ENCODE measurements around the gene PSME4.
"Not testable (repeated sequence)": the region's sequence is repeated elsewhere in the genome, so short reads cannot be mapped to it uniquely, and the experiment has no call there.

Gene PSME4

DNA sequence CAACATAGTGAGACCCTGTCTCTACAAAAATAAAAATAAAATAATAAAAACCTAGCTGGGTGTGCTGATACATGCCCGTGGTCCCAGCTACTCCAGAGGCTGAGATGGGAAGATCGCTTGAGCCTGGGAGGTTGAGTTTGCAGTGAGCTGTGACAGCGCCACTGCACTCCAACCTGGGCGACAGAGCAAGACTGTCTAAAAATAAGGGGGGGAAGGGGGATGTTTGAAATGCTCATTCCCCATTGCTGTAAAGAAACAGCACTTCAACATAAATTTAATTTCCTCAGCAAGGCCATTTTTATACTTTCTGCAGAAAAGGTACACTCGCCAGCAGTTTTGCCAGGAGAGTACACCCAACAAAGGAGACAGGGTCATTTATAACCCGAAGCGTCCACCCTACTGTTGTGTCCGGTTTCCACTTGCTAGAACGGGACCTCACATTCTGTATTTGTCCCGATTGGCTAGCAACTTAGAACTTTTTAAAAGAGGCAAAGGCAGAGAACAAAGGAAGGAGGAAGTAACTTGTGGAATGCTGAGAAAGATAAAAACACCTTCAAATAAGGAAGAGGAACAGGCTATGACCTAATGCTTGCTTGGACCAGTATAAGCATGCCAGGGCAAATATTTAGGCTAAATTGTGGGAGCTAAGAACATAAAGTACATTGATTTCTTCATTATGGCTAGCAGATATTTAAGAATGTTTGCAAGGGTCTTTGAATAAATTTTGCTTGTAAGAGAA lies 9.1 kb downstream of the PSME4 start:
- not testable (repeated sequence) for DNase-seq

DNA sequence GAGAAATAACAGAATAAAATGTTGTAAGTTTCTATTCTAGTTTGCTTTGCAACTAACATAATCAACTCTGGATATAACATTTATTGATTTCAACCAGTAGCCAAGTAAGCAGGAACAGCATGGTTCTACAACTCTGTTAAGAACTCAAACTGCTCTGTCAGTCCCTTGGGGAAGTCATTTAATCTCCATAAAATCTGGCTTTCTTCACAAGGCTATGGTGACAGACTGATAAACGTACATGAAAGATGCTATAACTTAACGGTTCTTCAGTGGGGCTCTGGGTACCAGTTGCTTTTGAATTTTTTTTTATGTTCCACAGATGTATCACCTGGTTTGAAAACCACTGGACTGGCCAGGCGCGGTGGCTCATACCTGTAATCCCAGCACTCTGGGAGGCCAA lies 10.3 kb downstream of the PSME4 start:
- DNase-seq, result no peak

DNA sequence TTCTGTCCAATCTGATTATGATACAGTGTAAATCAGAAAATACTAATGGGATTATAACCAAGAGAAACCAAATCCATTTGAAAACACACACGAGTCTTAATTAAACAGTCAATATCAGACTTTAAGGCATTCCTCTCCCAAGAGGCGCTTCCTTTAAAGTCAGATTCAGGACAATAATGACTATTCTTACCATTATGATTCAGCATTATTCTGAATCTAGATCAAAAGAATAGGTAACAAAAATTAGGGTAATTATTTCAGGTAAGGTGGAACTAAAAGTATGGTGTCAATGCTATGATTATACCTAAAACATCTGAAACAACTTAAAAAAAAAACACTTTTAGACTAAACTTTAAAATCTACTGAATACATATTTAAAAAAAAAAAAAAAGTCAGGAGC lies 12.3 kb downstream of the PSME4 start:
- no peak for DNase-seq

DNA sequence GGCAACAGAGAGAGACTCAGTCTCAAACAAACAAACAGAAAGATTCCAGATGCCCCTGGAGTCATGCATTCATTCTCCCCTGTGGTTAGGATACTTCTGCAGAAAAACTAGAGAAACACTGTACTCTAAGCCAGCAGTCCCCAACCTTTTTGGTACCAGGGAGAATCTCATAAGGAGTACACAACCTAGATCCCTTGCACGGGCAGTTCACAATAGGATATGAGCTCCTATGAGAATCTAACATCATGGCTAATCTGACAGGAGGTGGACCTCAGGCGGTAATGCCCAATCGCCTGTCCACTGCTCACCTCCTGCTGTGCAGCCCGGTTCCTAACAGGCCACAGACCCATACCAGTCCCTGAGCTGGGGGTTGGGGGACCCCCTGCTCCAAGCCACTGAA lies 18.3 kb downstream of the PSME4 start:
- no peak for DNase-seq

DNA sequence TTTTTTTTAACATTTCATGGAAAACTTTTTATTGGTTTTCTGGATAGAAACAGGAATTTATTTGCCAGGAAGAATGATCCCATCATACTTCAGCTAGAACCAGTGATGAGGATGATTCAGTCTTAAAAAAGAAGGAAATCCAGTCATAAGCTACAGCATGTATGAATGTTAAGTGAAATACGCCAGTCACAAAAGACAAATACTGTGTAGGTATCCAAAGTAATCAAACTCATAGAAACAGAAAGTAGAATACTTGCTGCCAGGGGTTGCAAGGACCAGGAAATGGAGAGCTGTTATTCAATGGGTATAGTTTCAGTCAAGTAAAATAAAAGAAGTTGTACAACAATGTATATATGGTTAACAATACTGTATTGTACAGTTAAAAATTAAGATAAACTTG lies 21.3 kb downstream of the PSME4 start:
- no peak for DNase-seq

DNA sequence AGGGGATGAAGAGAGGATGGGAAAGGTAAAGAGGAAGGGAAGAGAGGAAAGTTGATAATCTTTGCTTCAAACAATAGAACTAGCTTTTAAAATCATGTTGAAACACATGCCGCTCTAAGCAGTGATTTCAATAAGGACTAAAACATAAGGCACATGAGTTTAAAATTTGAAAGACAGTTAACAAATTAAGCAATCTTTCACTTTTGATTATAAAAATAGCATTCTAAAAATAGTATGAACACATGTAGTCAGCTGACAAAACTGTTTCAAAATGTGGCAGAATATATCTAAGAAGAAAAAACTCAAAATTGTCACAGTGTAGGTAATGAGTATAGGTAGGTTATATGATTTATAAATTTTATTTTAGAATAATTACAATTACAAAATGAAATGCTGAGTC lies 25.3 kb downstream of the PSME4 start:
- peak; percentile 62 for DNase-seq

DNA sequence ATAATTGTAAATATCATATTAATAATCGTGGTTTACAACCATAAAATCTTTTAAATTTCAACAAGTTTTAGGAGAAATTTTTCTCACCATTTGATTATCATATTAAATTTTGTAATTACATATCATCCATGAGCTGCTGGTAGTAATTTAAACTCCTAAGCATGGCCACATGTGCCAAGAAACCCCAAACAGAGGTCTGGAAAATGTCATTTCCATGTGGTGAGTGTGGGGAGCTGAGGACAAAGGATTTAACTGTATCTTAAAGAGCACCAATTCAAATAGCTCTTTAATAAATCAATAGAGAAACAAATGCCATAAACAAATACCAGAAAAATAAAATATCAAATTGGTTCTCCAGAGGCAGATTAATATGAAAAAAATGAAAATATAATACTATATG lies 26.3 kb downstream of the PSME4 start:
- no peak for DNase-seq

DNA sequence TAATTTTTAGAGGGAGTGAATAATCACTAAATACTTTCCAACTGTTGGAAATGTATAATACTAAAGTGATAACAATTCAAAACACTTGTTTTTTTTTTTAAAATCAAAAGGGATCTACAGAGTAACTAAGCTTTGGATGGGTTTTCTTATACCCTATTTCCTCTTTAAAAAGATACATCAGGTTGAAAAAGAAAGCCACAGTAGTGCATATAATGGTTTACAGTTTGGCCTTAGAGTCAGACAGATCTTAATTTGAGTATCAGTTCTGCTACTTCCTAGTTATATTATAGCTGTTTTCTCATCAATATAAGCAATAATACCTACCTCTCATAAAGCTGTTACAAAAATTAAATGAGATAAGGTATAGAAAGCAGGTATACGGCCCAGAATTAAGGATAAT lies 28.5 kb downstream of the PSME4 start:
- DNase-seq, result no peak

DNA sequence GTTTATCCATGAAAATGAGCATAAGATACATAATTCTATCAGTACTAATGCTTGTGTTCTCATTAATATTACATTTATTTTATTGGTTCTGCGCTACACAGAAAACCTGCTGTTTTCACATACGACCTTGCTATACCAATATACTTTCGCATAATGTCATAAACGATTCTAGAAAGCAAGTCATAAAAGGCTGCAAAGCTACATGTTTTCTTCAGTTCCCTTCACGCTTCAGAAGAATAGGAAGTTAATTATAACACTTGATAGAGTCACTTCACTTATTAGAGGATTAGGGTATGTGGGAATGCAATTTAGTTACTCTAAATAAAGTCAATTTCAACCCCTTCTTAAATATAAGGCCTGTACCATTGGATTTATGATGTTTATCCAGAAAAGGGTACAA lies 29.0 kb downstream of the PSME4 start:
- DNase-seq, result no peak

DNA sequence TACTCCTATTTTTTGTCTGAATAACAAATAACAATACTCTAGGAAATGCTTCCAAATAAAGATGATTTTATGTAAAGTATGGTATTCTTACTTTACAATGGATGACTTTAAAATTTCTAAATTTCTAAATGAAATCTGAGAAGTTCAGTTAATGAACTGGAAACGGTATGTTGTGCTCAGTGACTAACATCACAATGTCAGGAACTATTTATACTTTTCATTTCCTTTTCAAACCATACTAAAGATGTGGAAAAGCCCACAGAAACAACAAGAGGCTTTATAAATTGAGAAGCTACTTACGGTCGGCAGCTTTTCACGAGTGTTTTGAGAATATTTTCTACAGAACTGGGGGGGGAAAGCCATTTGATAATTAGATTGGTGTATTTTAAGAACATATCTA lies 31.1 kb downstream of the PSME4 start:
- no peak for DNase-seq

DNA sequence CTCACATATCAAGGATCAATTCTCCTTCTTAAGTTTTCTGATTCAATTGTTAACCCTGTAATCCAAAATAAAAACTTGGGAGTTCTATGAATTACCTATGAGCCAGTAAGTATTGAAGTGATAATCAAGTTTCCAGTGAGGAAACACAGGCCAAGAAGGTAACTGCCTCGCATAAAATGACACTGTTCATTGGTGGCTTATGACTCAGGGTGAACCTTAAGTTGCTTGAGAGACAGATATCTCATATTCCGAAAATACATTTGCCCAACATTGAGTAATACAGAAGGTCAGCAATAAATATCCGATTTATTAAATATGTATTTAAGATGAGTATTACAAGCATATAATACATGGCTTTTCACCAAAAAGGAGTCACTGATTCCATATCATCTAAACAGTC lies 31.9 kb downstream of the PSME4 start:
- DNase-seq, result no peak

DNA sequence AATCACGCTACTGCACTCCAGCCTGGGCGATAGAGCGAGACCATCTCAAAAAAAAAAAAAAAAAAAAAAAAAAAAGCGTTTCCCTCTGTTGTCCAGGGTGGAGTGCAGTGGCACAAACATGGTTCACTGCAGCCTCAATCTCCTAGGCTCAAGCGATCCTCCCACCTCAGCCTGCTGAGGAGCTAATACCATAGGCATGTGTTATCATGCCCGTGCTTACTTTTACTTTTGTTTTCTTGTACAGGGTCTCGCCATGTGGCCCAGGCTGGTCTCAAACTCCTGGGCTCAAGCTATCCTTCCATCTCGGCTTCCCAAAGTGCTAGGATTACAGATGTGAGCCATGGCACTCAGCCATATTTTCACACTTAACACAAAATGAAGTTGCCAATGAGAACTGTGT lies 37.5 kb downstream of the PSME4 start:
- DNase-seq, result no peak

DNA sequence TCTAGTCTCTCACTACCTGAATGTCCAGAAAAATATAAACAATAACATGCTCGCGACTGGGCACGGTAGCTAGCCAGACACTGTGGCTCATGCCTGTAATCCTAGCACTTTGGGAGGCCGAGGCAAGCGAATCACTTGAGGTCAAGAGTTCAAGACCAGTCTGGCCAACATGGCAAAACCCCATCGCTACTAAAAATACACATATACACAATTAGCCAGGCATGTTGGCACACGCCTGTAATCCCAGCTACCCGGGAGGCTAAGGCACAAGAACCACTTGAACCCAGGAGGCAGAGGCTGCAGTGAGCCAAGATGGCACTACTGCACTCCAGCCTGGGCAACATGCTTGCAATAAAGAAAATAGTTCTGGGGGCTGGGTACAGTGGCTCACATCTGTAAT lies 44.5 kb downstream of the PSME4 start:
- DNase-seq, result not testable (repeated sequence)

DNA sequence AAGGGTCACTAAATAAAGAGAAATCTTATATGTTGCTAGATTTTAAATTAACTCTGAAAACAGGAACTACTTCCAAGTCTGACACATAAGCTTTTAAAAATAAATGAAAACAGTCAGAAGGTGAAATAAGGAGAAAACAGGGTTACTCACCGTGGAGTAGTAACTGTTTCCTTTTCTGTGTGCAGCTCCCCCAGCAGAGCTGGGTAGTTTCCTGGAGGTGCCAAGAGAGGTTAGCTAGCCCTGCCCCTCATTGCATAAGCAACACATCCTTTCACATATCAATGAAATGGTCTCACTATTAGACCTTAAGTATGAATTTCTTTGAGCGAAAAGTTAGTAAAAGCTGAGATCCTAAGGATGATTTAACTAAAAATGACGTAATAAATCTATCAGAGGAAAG lies 57.1 kb downstream of the PSME4 start:
- DNase-seq, result peak; percentile 55

DNA sequence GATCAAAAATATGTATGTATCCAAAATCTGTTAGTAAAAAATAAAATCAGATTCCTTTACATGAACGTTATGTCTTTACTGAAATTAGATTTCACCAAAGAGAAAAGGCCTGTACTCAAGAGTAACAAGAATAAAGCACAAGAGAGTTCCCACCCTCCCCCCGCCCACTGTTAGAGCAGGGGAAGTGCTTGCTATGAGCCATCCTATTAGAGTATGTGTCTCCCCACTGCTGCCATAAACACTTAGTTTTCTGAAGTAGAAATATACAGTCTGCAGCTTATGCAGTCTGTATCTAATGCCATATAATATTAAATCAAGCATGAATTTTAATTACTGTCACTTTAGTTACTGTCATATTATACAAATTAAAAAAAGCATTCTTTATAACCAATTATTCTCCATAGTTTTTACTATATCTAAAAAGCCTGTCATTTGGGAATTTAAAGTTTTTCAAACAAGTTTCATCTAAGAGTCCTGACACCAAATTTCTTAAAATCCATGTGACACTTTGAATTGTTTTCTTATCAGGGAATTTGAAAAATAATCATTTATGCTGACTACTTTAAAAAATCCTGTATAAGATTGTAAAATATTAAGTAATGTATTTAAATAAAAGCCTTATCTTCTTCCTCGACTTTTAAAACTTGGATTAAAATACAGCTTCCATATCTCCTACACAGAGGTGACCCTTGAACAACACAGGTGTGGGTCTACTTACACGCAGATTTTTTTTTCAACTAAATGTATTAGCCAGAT lies 59.2 kb downstream of the PSME4 start:
- DNase-seq, result no peak

DNA sequence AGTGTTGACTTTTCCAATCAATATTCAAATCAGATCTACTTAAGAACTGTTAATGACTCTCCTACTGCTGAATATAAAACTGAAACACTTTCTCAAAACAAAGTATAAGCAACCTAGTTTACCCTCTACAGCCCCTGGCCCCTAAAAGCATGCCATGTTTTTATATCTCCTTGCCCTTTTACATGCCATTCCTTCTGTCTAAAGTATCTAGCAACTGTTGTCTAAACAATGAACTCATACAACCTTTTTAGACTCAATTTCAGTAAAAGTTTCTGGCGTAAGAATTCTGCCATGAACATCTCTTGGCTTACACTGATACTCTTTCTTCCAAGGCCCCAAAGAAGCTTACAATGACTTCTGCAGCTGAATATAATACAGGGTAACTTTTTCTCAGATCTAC lies 63.2 kb downstream of the PSME4 start:
- DNase-seq, result no peak

DNA sequence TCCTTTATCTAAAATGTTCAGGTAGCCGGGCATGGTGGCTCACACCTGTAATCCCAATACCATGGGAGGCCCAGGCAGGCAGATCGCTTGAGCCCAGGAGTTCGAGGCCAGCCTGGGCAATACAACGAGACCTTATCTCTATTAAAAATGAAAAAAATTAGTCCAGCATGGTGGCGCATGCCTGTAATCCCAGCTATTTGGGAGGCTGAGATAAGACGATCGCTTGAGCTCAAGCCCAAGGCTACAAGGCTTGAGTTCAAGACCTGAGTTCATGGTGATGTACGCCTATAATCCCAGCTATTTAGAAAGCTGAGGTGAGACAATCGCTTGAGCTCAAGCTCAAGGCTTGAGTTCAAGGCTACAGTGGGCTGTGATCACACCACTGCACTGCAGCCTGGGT lies 65.4 kb downstream of the PSME4 start:
- DNase-seq, result no peak

DNA sequence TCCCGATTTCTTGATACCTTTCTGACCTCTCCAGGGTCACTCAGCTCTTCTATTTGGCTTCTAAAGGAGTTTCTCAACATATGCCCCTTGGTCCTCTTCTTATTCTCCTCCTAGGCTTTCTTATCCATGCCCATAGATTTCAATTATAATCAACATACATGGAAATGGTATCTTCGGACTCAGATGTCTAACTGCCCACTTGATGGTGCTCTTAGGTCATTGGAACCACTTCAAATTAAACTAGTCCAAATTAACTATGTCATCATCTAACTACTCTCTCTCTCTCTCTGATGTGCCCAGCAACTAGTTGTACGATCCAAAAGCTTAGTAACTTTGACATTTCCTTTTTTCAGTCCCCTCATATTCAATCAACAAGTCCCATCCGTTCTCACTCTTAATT lies 67.8 kb downstream of the PSME4 start:
- no peak for DNase-seq

DNA sequence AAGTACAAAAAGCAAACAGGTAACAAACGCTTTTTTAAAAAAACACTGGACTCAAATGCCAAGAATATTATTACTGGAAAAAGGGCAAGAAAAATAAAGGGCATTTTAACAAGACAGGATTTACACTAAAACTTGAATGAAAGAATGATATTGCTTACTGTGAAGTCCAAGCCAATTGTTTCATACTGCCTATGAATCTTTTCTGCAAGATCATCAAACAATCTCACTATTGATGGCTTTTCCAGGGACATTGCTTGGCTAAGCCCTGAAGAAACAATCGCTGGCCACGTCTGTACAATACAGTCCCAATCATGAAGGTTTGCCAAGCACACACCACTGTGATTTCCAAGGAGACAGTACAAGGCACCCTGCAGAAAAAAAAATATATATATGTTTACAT lies 69.6 kb downstream of the PSME4 start:
- DNase-seq, result no peak

DNA sequence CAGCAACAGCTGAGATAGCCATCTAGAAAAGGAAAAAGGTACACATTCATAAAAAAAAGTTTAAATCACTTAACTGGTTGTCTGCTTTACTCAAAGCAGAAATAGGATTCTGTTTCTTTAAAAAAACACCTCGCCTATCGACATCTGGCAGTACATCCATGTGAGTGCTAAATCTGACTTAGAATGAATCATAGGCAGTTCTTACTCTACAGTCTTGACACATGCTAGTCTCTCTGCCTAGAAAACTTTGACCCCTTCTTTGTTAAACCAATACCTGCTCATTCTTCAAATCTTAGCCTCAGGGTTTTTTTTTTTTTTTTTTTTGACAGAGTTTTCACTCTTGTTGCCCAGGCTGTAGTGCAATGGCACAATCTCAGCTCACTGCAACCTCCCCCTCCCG lies 73.9 kb downstream of the PSME4 start:
- no peak for DNase-seq

DNA sequence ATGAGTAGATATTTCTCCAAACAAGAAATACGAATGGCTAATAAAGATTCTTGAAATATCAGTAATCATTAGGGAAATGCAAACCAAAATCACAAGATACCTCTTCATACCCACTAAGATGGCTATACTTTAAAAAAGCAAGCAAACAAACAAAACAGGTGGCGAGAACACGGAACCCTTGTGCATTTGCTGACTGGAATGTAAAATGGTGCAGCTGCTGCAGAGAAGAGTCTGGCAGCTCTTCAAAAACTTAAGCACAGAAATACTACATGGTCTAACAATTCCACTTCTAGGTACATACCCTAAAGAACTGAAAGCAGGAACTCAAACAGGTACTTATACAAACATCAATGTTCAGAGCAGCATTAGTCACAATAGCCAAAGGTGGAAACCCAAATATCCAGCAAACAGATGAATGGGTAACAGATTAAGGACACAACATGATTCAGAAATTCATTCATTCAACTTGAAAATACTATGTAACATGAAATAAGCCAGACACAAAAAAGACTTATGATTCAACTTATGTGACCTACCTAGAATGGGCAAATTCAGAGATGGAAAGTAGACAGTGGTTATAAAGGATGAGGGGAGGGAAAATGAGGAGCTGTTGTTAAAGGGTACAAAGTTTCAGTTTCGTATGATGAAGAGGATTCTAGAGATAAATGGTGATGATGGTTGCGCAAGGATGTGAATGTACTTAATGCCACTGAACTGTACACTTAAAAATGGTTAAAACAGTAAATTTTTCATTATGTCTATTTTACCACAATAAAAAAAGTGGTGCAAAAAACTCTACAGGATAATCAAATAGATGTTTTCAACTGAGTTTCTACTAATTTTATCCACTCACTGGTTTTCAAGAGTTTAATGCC lies 84.2 kb downstream of the PSME4 start:
- DNase-seq, result no peak

DNA sequence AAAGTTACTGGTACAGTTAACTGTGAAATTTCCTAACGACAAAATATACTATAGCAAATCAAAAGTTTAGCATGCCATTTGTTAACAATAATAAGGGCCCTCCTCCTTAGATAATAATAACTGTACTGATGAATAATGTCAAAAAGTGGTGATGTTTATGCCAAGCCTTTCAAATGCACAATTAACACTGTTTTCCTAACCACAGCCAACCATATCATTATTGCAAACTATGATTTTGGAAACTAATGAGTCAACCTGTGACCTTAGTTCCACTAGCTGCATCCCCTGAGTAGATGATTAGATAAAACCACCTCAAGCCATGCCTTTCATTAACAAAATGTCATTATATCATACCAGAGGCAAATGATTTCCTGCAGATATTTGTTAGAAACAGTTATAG lies 85.9 kb downstream of the PSME4 start:
- no peak for DNase-seq

DNA sequence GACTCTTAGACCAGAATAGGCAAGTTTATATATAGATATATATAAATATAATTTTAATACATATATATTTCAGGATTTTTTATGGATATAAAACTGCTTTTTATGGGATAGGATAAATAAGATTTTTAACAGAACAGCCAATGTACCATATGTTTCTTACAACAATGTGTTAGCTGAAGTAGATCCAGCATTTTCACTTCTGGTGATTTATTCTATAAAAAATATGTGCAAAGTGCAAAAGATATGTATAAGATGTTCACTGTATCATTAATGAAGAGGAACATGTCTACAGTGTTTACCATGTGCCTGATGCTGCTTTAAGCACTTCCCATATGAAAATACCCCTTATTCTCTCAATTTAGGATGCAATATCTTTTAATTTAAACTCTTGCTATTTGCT lies 88.8 kb downstream of the PSME4 start:
- no peak for DNase-seq

DNA sequence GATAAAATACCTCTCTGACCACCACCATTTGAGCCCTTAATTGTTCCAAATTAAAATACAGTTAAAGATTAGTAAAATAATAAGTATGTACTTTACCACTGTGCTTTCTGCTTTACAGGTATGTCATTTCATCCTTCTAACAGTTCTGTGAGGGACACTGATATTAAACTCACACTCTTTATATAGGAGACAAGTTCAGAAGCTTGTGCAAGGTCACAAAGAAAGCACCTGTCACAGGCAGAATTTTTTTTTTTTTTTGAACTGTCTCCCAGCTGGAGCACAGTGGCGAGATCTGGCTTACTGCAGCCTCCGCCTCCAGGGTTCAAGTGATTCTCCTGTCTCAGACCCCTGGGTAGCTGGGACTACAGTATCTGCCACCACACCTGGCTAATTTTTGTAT lies 89.4 kb downstream of the PSME4 start:
- no peak for DNase-seq
